KOPT-K1 (cell line): Measurements from ENCODE around the gene BCAP29.

Experiments used
- H3K27ac ChIP-seq: fragments of 200-600 bp; sonication (generic); 2 replicates; pipeline ENCODE4 v1.5.1; 2016; ENCODE audit warnings: antibody characterized with exemption, mild to moderate bottlenecking, low read depth, low read length; ENCODE audit not compliant: poor library complexity, severe bottlenecking
- H3K36me3 ChIP-seq: fragments of 200-600 bp; sonication (generic); 2 replicates; pipeline ENCODE4 v1.5.1; 2017; ENCODE audit warnings: antibody characterized with exemption, mild to moderate bottlenecking, low read length, moderate library complexity; ENCODE audit not compliant: insufficient read depth
- H3K9me3 ChIP-seq: fragments of 200-600 bp; sonication (generic); 2 replicates; pipeline ENCODE4 v1.5.1; 2017; ENCODE audit warnings: antibody characterized with exemption, low read length, mild to moderate bottlenecking; ENCODE audit not compliant: insufficient read depth, poor library complexity, severe bottlenecking

BCAP29 gene

GRCh38 chr7:107564553-107565298 lies 15.3 kb upstream of the BCAP29 start:
- peak overlapping the region; percentile 82 for H3K27ac ChIP-seq

GRCh38 chr7:107570298-107570697 lies 9.7 kb upstream of the BCAP29 start:
- no peaks in the 10 kb centered on the region for H3K9me3 ChIP-seq
- peaks cover 76% of the 10 kb centered on the region for H3K36me3 ChIP-seq
- H3K27ac ChIP-seq, result no peak overlapping the region

More at GRCh38 chr7:107564553-107565298, 15.3 kb upstream of the BCAP29 start:
- Histone ChIP-seq H3K9me3 (no peaks in the 10 kb centered on the region), H3K36me3 (peaks cover 25% of the 10 kb centered on the region)

GRCh38 chr7:107573537-107573936 lies 6.5 kb upstream of the BCAP29 start:
- Histone ChIP-seq H3K36me3 (peaks cover 81% of the 10 kb centered on the region), H3K27ac (no peak overlapping the region), H3K9me3 (no peaks in the 10 kb centered on the region)

GRCh38 chr7:107579554-107579884 lies 527 bp upstream of the BCAP29 start:
- peak overlapping the region; percentile 61 for H3K27ac ChIP-seq
- H3K36me3 ChIP-seq, result peaks cover 36% of the 10 kb centered on the region

GRCh38 chr7:107580716-107581383 lies 804 bp downstream of the BCAP29 start:
- Histone ChIP-seq H3K9me3 (no peaks in the 10 kb centered on the region), H3K27ac (peak overlapping the region; percentile 61)

More at GRCh38 chr7:107579554-107579884, 527 bp upstream of the BCAP29 start:
- no peaks in the 10 kb centered on the region for H3K9me3 ChIP-seq

GRCh38 chr7:107581387-107582013 lies 1.5 kb downstream of the BCAP29 start:
- H3K27ac ChIP-seq, result no peak overlapping the region
- peaks cover 33% of the 10 kb centered on the region for H3K36me3 ChIP-seq
- H3K9me3 ChIP-seq, result no peaks in the 10 kb centered on the region

More at GRCh38 chr7:107580716-107581383, 804 bp downstream of the BCAP29 start:
- H3K36me3 ChIP-seq, result peaks cover 34% of the 10 kb centered on the region

- Histone ChIP-seq H3K27ac (no peak overlapping the region), H3K36me3 (peaks cover 28% of the 10 kb centered on the region), H3K9me3 (no peaks in the 10 kb centered on the region)
Measured at GRCh38 chr7:107582875-107583274, 2.8 kb downstream of the BCAP29 start.

- Histone ChIP-seq H3K27ac (no peak overlapping the region), H3K9me3 (no peaks in the 10 kb centered on the region), H3K36me3 (peaks cover 28% of the 10 kb centered on the region)
Measured at GRCh38 chr7:107584716-107585115, 4.7 kb downstream of the BCAP29 start.

GRCh38 chr7:107588529-107589130 lies 8.6 kb downstream of the BCAP29 start:
- H3K9me3 ChIP-seq, result no peaks in the 10 kb centered on the region
- H3K27ac ChIP-seq, result no peak overlapping the region
- peaks cover 29% of the 10 kb centered on the region for H3K36me3 ChIP-seq

GRCh38 chr7:107591421-107591820 lies 11.4 kb downstream of the BCAP29 start:
- Histone ChIP-seq H3K27ac (no peak overlapping the region), H3K36me3 (peaks cover 27% of the 10 kb centered on the region), H3K9me3 (no peaks in the 10 kb centered on the region)

GRCh38 chr7:107592361-107593024 lies 12.4 kb downstream of the BCAP29 start:
- Histone ChIP-seq H3K36me3 (peaks cover 21% of the 10 kb centered on the region), H3K27ac (no peak overlapping the region), H3K9me3 (no peaks in the 10 kb centered on the region)

GRCh38 chr7:107593025-107593410 lies 13.0 kb downstream of the BCAP29 start:
- H3K36me3 ChIP-seq, result peaks cover 25% of the 10 kb centered on the region
- H3K9me3 ChIP-seq, result no peaks in the 10 kb centered on the region
- no peak overlapping the region for H3K27ac ChIP-seq

- no peaks in the 10 kb centered on the region for H3K9me3 ChIP-seq
- peaks cover 31% of the 10 kb centered on the region for H3K36me3 ChIP-seq
- no peak overlapping the region for H3K27ac ChIP-seq
Measured at GRCh38 chr7:107594961-107595737, 15.1 kb downstream of the BCAP29 start.

- Histone ChIP-seq H3K9me3 (no peaks in the 10 kb centered on the region), H3K36me3 (peaks cover 50% of the 10 kb centered on the region), H3K27ac (no peak overlapping the region)
Measured at GRCh38 chr7:107596881-107597581, 17.0 kb downstream of the BCAP29 start.
